Activated CD4-positive, alpha-beta T cell treated with anti-CD3 and anti-CD28 coated beads, Interleukin-2, Interleukin-6, amounts not matched to agents 100 ng/mL and 50 ng/mL, durations not matched to agents 16 hours and 8 hours (primary cell): ENCODE results near the gene RNF157.
"Not testable (repeated sequence)": the region's sequence is repeated elsewhere in the genome, so short reads cannot be mapped to it uniquely, and the experiment has no call there.

Experiments
- DNase-seq: peaks from one replicate; pipeline ENCODE4 v3.0.0-alpha.2; 2020

Gene RNF157

GRCh38 chr17:76232342-76232741, 8.0 kb downstream of the RNF157 start:
- no peak for DNase-seq

- DNase-seq, result not testable (repeated sequence)
Observed at GRCh38 chr17:76226749-76227148, 13.5 kb downstream of the RNF157 start.

- DNase-seq, result not testable (repeated sequence)
Observed at GRCh38 chr17:76225373-76226086, 14.8 kb downstream of the RNF157 start.

GRCh38 chr17:76223802-76224201, 16.5 kb downstream of the RNF157 start:
- DNase-seq, result no peak

GRCh38 chr17:76219670-76220383, 20.5 kb downstream of the RNF157 start:
- peak; percentile 26 for DNase-seq

GRCh38 chr17:76217081-76217480, 23.2 kb downstream of the RNF157 start:
- DNase-seq, result no peak

GRCh38 chr17:76213491-76213890, 26.8 kb downstream of the RNF157 start:
- DNase-seq, result no peak

GRCh38 chr17:76208120-76208519, 32.2 kb downstream of the RNF157 start:
- peak; percentile 44 for DNase-seq

- no peak for DNase-seq
Observed at GRCh38 chr17:76207275-76208059, 32.8 kb downstream of the RNF157 start.

GRCh38 chr17:76205542-76206144, 34.6 kb downstream of the RNF157 start:
- not testable (repeated sequence) for DNase-seq

- no peak for DNase-seq
Observed at GRCh38 chr17:76204277-76204676, 36.0 kb downstream of the RNF157 start.

- DNase-seq, result no peak
Observed at GRCh38 chr17:76200354-76200753, 39.9 kb downstream of the RNF157 start.

- DNase-seq, result peak; percentile 50
Observed at GRCh38 chr17:76199469-76199868, 40.8 kb downstream of the RNF157 start.

GRCh38 chr17:76198702-76199101, 41.6 kb downstream of the RNF157 start:
- DNase-seq, result no peak

- no peak for DNase-seq
Observed at GRCh38 chr17:76197911-76198310, 42.4 kb downstream of the RNF157 start.

- no peak for DNase-seq
Observed at GRCh38 chr17:76196675-76197074, 43.6 kb downstream of the RNF157 start.

- DNase-seq, result no peak
Observed at GRCh38 chr17:76195281-76196096, 44.8 kb downstream of the RNF157 start.

- DNase-seq, result peak; percentile 67
Observed at GRCh38 chr17:76193591-76193990, 46.7 kb downstream of the RNF157 start.

GRCh38 chr17:76191896-76192295, 48.4 kb downstream of the RNF157 start:
- peak; percentile 89 for DNase-seq

- no peak for DNase-seq
Observed at GRCh38 chr17:76189741-76190140, 50.6 kb downstream of the RNF157 start.

GRCh38 chr17:76189247-76189646, 51.0 kb downstream of the RNF157 start:
- no peak for DNase-seq
